HCT116 (cell line): ENCODE measurements around the gene PNKP. TPM values are rescaled to one million over a fixed set of nuclear protein-coding genes. Genes with fewer than 3 reads are reported as not detected.

Experiments
- ATAC-seq: fragments of 200-7000 bp; cut with Tn5 transposase; 2 replicates; pipeline ENCODE4 v1.9.1; 2020; ENCODE audit warnings: mild to moderate bottlenecking, moderate library complexity
- BruUV-seq: library from RNA; stranded (reverse); fragments of 400-500 nt; replicated peaks from 2 replicates; lab custom pipeline; 2021; lab: Mats Ljungman, UMichigan
- CTCF ChIA-PET: fragments of 300-600 bp; sonication (Branson Sonifier 250); formaldehyde crosslinking; loops from one replicate; lab custom pipeline; 2021; ENCODE audit warnings: antibody characterized with exemption; lab: Charles Lee
- POLR2A ChIA-PET: fragments of 300-600, 350-600 bp; sonication (Branson Sonifier 250); formaldehyde crosslinking; loops from one replicate; lab custom pipeline; 2021; ENCODE audit warnings: antibody characterized with exemption; lab: Charles Lee
- RAD21 ChIA-PET, 2 experiments: fragments of 300-600 bp; sonication (Branson Sonifier 250); formaldehyde crosslinking; loops; one replicate each; lab custom pipeline; 2023; ENCODE audit warnings: low total read pairs in 2 of 2; ENCODE audit not compliant: uncharacterized antibody in 2 of 2, unreplicated experiment in 2 of 2, low non-redundant PET in 1 of 2; lab: Charles Lee
- DNase-seq: peaks from one replicate; pipeline ENCODE4 v3.0.0-alpha.2; 2010; ENCODE audit warnings: low read depth, low spot score
- H2AFZ ChIP-seq: fragments of 200-600 bp; shearing (Covaris generic), sonication (generic); 2 replicates; pipeline ENCODE4 v1.6.1; 2017; ENCODE audit warnings: low read depth, mixed run types, mixed read lengths, antibody characterized with exemption, low read length; ENCODE audit not compliant: poor library complexity, severe bottlenecking
- H3K27ac ChIP-seq: 2 replicates; pipeline ENCODE4 v1.5.1; 2012; ENCODE audit warnings: low read depth, low read length
- H3K27me3 ChIP-seq: fragments of 200-600 bp; sonication (generic); 2 replicates; pipeline ENCODE4 v1.6.1; 2016; ENCODE audit warnings: mixed run types, low read length, mixed read lengths; ENCODE audit not compliant: insufficient read depth
- H3K36me3 ChIP-seq, 2 experiments: fragments of 200-500 bp in 1 of 2; fragments of 200-600 bp in 1 of 2; sonication (Bioruptor generic) in 1 of 2; sonication (generic) in 1 of 2; 2 replicates each; pipeline versions ENCODE4 v1.5.1 to v1.6.1; 2014 to 2016; ENCODE audit warnings: low read length in 2 of 2, inconsistent platforms in 1 of 2, mixed read lengths in 1 of 2, mixed run types in 1 of 2; ENCODE audit not compliant: insufficient read depth in 2 of 2, control insufficient read depth in 1 of 2
- H3K4me1 ChIP-seq, 2 experiments: fragments of 200-600 bp in 1 of 2; sonication (generic) in 1 of 2; 2 replicates each; pipeline versions ENCODE4 v1.5.1 to v1.6.1; 2012 to 2017; ENCODE audit warnings: low read length in 2 of 2, inconsistent platforms in 1 of 2, mild to moderate bottlenecking in 1 of 2, mixed read lengths in 1 of 2, mixed run types in 1 of 2, moderate library complexity in 1 of 2; ENCODE audit not compliant: insufficient read depth in 2 of 2, control insufficient read depth in 1 of 2
- H3K4me2 ChIP-seq: fragments of 200-600 bp; sonication (generic); 2 replicates; pipeline ENCODE4 v1.6.1; 2017; ENCODE audit warnings: mixed run types, low read length, mixed read lengths
- H3K4me3 ChIP-seq, 2 experiments: fragments of 200-600 bp in 1 of 2; sonication (generic) in 1 of 2; replicated peaks in 1 of 2; 2 replicates each; pipeline ENCODE4 v1.5.1; 2011 to 2016; ENCODE audit warnings: low read length in 2 of 2, control low read depth in 1 of 2, low read depth in 1 of 2, mild to moderate bottlenecking in 1 of 2, mixed read lengths in 1 of 2, mixed run types in 1 of 2
- H3K79me2 ChIP-seq: fragments of 200-600 bp; sonication (generic); 2 replicates; pipeline ENCODE4 v1.6.1; 2017; ENCODE audit warnings: mild to moderate bottlenecking, mixed run types, low read length, moderate library complexity, mixed read lengths; ENCODE audit not compliant: insufficient read depth
- H3K9ac ChIP-seq: fragments of 200-600 bp; sonication (generic); 2 replicates; pipeline ENCODE4 v1.6.1; 2016; ENCODE audit warnings: low read length, mixed read lengths
- H3K9me2 ChIP-seq: fragments of 200-600 bp; sonication (generic), shearing (Covaris generic); 2 replicates; pipeline ENCODE4 v1.6.1; 2017; ENCODE audit warnings: mixed run types, mild to moderate bottlenecking, moderate library complexity; ENCODE audit not compliant: insufficient read depth
- H3K9me3 ChIP-seq, 2 experiments: fragments of 200-500 bp in 1 of 2; fragments of 200-600 bp in 1 of 2; sonication (Bioruptor generic) in 1 of 2; sonication (generic) in 1 of 2; 2 replicates each; pipeline ENCODE4 v1.6.1; 2014 to 2017; ENCODE audit warnings: low read length in 2 of 2, mixed read lengths in 2 of 2, inconsistent platforms in 1 of 2, low read depth in 1 of 2, mild to moderate bottlenecking in 1 of 2, mixed run types in 1 of 2, moderate library complexity in 1 of 2; ENCODE audit not compliant: control insufficient read depth in 1 of 2, insufficient read depth in 1 of 2
- H4K20me1 ChIP-seq: fragments of 200-600 bp; sonication (generic), shearing (Covaris generic); 2 replicates; pipeline ENCODE4 v1.6.1; 2017; ENCODE audit warnings: mixed run types, mild to moderate bottlenecking, moderate library complexity; ENCODE audit not compliant: insufficient read depth
- ATF3 ChIP-seq: IDR thresholded peaks from 2 replicates; pipeline ENCODE4 v1.6.1; 2012
- CBX3 ChIP-seq: IDR thresholded peaks from 2 replicates; pipeline ENCODE4 v1.6.1; 2012; ENCODE audit warnings: low read depth
- CEBPB ChIP-seq: IDR thresholded peaks from 2 replicates; pipeline ENCODE4 v1.6.1; 2012; ENCODE audit warnings: low read depth
- EGR1 ChIP-seq: IDR thresholded peaks from 2 replicates; pipeline ENCODE4 v1.6.1; 2012; ENCODE audit warnings: low read depth
- ELF1 ChIP-seq: IDR thresholded peaks from 2 replicates; pipeline ENCODE4 v1.6.1; 2012; ENCODE audit warnings: low read depth, borderline replicate concordance
- EZH2 ChIP-seq: fragments of 200-600 bp; sonication (generic); IDR thresholded peaks from 2 replicates; pipeline ENCODE4 v1.6.1; 2017; ENCODE audit warnings: antibody characterized with exemption, mixed run types
- EZH2phosphoT487 ChIP-seq: fragments of 200-600 bp; IDR thresholded peaks from 2 replicates; pipeline ENCODE4 v1.6.1; 2018; ENCODE audit warnings: antibody characterized with exemption, borderline replicate concordance
- FOSL1 ChIP-seq: IDR thresholded peaks from 2 replicates; pipeline ENCODE4 v1.6.1; 2012; ENCODE audit warnings: low read depth
- JUND ChIP-seq: IDR thresholded peaks from 2 replicates; pipeline ENCODE4 v1.6.1; 2012
- MAX ChIP-seq: IDR thresholded peaks from 2 replicates; pipeline ENCODE4 v1.6.1; 2012
- RAD21 ChIP-seq: IDR thresholded peaks from 2 replicates; pipeline ENCODE4 v1.6.1; 2012; ENCODE audit warnings: low read depth, mild to moderate bottlenecking
- REST ChIP-seq: IDR thresholded peaks from 2 replicates; pipeline ENCODE4 v1.6.1; 2012; ENCODE audit warnings: low read depth
- SRF ChIP-seq: IDR thresholded peaks from 2 replicates; pipeline ENCODE4 v1.6.1; 2012; ENCODE audit warnings: low read depth
- TCF7L2 ChIP-seq: IDR thresholded peaks from 2 replicates; pipeline ENCODE4 v1.7.0; 2011; ENCODE audit warnings: borderline replicate concordance, inconsistent platforms; ENCODE audit not compliant: insufficient read depth, insufficient read length; ENCODE audit errors: extremely low read depth
- ZFX ChIP-seq: fragments of 450-650 bp; IDR thresholded peaks from 2 replicates; pipeline ENCODE4 v1.6.1; 2017
- ZNF274 ChIP-seq: fragments of 200-500 bp; sonication (Bioruptor generic); IDR thresholded peaks from 2 replicates; pipeline ENCODE4 v1.6.1; 2014; ENCODE audit warnings: mild to moderate bottlenecking, low read depth, low read length, inconsistent platforms
- intact Hi-C: fragments of 100-400 bp; cut with micrococcal nuclease; formaldehyde crosslinking; loops from 2 replicates; pipeline ENCODE4 v1.10.0; 2022
- total RNA-seq: library from RNA; stranded (reverse); gene quantifications from one replicate; pipeline ENCODE4 v1.2.1, GENCODE V29; 2021; ENCODE audit not compliant: unreplicated experiment

Gene PNKP
- total RNA-seq, 1 experiment from 2014 or later, result 129 TPM

GRCh38 chr19:49889038-49889686 is 21.8 kb upstream of the PNKP start (continued):
- TF ChIP-seq ATF3, result no peak
- TF ChIP-seq FOSL1, result no peak
- TF ChIP-seq ELF1, result no peak
- TF ChIP-seq ZNF274, result no peak
- no peak for TF ChIP-seq REST
- no peak for TF ChIP-seq EZH2phosphoT487
- no peak for TF ChIP-seq ZFX
- no peak for TF ChIP-seq TCF7L2
- no peak for TF ChIP-seq MAX
- TF ChIP-seq CBX3, result no peak
- TF ChIP-seq SRF, result no peak

- Histone ChIP-seq H3K9me2 (no peaks in the 10 kb centered on the region), H3K4me2 (no peak overlapping the region), H2AFZ (no peak overlapping the region), H3K4me3 (no peak overlapping the region), H4K20me1 (no peaks in the 10 kb centered on the region), H3K27me3 (no peaks in the 10 kb centered on the region), H3K79me2 (no peaks in the 10 kb centered on the region), H3K9ac (no peak overlapping the region), H3K4me1 (peaks cover 6 to 24% of the 10 kb centered on the region in 2 experiments), H3K9me3 (no peaks in the 10 kb centered on the region), H3K27ac (no peak overlapping the region), H3K36me3 (peaks cover 0 to 3% of the 10 kb centered on the region in 2 experiments; a peak in 2 of 4 replicates)
- CTCF ChIA-PET, result no interaction called here
- ATAC-seq (no peak), DNase-seq (no peak)
- POLR2A ChIA-PET, result no interaction called here
- intact Hi-C loops, result no loop called here
- TF ChIP-seq RAD21, result no peak
- TF ChIP-seq CEBPB, result no peak
- TF ChIP-seq ZNF274, result no peak
- TF ChIP-seq SRF, result no peak
- TF ChIP-seq ATF3, result no peak
- no peak for TF ChIP-seq EZH2
- no peak for TF ChIP-seq ELF1
- no peak for TF ChIP-seq JUND
- no peak for TF ChIP-seq EGR1
- no peak for TF ChIP-seq MAX
- TF ChIP-seq REST, result no peak
- BruUV-seq, result no TSS peak
- RAD21 ChIA-PET, result no interaction called here
Measured at GRCh38 chr19:49888510-49888824, 21.1 kb upstream of the PNKP start.
